T-helper 22 cell (primary cell): Measurements from ENCODE around the gene ABCA12.

Experiments used
- DNase-seq: peaks from one replicate; pipeline ENCODE4 v3.0.0-alpha.2; 2020; ENCODE audit warnings: low read depth

The ABCA12 gene

DNA sequence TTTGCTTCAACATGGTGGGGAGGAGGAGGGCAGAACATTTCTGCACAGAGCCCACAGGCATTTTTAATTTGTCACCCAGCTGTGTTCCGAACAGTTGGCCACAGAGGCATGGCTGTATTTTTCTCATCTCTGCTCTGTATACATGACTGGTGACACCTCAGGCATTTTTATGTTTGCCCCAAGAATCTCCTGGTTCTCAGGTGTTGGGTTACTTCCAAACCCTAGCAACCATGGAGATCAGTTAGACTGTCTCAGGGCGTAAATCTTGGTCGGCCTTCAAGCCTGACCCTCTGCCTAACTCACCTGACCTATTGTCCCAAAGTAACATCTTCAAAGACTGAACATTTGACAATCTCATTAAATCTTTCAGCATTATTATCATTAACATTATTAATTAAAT, 100.0 kb downstream of the ABCA12 start:
- no peak for DNase-seq

DNA sequence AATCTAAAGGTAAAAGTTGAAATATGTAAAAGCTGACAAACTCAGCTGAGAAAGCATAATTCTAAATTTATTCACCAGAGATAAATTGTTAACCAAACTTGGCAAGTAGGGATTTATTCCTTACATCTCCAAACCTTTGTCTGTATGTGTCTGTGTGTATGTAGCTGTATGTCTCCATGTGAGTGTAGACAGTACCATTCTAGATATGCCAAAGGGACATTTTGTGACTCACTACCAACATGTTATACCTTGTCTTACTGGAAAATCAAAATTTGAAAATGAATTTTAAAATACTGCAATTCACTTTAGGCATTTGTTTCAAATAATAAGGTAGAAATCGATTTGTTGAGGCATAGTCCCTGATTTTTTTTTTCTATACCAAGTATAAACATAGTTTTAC, 102.1 kb downstream of the ABCA12 start:
- DNase-seq = no peak

DNA sequence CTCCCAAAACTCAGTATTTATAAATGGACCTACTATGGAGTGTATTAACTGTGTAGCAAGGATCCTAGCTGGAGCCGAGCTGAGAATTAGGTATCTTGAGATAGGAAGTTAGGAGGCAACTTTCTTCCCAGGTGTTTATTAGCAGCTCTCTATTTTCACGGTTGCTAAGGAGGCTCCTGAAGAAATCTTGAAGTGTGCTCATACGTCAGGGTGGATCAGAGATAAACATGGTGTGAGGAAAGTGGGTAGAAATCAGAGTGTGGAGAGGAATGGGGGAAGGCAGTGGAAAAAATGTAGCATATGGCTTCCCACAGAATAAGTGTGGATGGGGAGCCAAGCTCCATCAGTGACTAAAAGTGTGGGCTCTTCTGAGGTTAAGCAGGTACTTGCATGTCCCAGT, 104.3 kb downstream of the ABCA12 start:
- DNase-seq = no peak

DNA sequence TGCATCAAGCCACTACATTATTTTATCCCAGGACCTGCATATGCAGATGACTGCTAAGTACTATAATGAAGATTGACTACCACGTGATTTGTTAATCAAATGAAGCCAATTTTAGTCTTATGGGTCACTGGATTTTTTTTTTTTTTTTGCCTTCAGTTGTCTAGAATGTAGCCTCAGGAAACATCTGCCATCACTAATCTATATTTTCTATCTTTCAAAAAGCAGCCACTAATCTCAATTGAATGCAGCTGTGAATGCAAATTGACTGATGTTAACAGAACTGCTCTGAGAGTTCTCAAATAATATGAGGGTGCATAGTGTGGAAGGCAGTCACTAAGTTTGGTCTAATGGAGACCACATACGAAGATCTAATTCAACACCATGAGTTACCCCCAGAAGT, 106.3 kb downstream of the ABCA12 start:
- no peak for DNase-seq

- no peak for DNase-seq
Measured at GRCh38 chr2:215031321-215031720, 107.1 kb downstream of the ABCA12 start.

- no peak for DNase-seq
Measured at GRCh38 chr2:215029936-215030335, 108.5 kb downstream of the ABCA12 start.

DNA sequence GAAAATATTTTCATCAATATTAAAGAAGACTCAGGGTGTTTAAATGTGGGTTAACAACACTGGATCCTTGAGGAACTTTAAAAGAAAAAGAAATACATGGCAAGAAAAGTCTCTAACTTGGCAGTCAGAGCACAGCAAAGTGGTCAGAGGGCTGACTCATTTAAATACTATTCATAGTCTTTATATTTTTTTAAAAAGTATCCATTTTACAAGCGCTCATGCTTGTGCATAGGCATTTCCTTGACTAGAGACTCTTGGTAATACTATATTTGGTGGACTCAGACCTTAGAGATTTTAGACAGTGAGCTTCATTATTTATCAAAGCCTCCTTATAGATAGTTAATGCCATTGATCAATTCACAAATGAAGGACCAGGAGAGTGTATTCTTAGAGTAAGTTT, 110.2 kb downstream of the ABCA12 start:
- DNase-seq = no peak

DNA sequence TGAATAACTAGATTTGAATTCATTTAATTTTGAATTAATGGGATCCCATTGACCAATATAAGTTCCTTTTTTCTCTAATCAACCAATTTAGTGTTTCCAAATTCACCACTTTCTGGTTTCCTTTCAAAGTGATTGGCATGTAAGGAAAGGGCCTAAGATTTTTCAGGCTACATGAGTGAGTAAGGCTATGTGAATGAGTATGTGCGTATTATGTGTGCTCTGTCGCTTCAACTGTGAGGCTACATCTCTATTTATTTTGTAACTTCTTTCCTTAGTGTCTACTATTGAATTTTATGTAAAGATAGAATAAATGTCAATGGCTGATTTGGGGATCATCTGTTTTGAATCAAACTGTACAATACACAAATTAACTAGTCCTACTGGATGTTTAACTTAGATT, 110.6 kb downstream of the ABCA12 start:
- no peak for DNase-seq

GRCh38 chr2:215022910-215023309, 115.5 kb downstream of the ABCA12 start:
- no peak for DNase-seq

- DNase-seq = no peak
Measured at GRCh38 chr2:215022418-215022817, 116.0 kb downstream of the ABCA12 start.

DNA sequence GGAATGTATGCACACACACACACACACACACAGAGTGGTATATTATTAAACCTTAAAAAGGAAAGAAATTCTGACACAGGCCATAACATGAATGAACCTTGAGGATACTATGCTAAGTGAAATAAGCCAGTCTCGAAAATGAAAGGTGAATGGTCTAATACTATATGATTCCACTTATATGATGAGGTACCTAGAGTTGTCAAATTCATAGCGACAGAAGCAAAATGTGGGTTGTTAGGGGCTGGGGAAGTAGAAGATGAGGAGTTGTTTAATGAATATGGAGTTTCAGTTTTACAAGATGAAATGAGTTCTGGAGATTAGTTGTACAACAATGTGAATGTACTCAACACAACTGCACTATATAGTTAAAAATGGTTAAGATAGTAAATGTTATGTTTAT, 118.1 kb downstream of the ABCA12 start:
- DNase-seq = no peak

DNA sequence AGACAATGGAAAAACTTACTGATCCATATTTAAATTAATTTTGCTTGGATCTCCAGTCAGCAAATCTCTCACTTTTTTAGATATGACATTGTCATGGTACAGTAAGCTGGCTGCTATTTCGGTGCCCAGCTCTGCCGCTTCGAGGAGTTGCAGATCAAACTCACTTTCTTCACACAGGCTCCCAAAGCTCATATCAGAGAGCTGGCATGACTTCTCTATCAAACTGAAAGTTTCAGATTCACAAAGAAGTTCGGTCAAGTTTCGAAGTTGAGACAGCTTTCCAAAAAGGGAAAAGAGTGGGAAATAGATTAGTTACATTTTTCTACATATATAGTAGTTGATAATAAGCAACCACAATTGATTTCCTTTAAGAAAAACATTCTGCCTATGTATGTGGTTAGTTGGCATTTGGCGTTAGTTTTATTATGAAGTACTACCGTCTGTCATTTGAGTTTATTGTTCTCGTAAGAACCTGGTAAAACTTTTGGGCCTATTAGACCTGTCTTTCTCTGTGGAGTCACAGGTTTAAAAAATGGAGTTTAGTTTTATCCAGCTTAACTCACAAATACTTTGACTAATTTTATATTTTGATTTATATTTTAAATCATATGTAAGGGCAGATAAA, 118.8 kb downstream of the ABCA12 start:
- no peak for DNase-seq

- DNase-seq = no peak
Measured at GRCh38 chr2:215019085-215019484, 119.3 kb downstream of the ABCA12 start.

- no peak for DNase-seq
Measured at GRCh38 chr2:215015421-215015820, 123.0 kb downstream of the ABCA12 start.

DNA sequence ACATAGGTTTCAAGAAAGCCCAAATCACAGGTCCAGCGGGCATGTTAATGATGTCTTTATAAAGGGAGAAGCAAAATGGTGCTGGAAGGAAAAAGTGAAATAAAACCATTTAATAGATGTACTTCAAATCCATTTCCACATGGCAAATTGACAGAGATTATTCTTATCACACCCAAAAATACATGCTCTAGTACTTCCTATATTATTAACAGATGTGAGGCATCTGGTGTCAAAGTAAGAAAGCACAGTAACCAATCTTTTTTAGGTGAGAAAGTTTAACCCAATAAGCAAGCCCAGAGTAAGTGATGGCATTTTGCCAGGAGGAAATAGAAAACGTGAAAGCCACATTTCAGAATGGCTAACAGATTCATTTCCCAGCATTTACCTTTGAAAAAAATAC, 128.0 kb downstream of the ABCA12 start:
- no peak for DNase-seq

- DNase-seq = no peak
Measured at GRCh38 chr2:215003001-215003400, 135.4 kb downstream of the ABCA12 start.

- no peak for DNase-seq
Measured at GRCh38 chr2:215002500-215002899, 135.9 kb downstream of the ABCA12 start.

DNA sequence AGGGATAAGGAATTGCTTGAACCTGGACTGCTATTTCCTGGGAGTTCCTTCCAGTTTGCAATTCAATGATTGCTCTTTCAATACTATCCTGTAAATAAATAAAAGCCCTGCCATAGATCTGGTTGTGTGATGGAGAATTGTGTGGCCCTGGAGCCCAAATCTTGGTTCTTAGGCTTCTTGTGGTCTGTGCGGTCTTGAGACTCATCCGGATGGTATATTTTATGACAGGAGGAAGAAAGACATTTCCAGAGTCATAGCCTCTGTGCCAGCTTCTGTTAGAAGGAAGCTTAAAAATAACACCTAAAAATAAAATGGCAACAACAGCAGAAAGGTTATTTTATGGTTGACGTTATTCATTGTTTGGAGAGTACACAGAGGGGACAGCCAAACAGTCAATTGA, 137.7 kb downstream of the ABCA12 start:
- no peak for DNase-seq

- DNase-seq = no peak
Measured at GRCh38 chr2:214995926-214996670, 142.3 kb downstream of the ABCA12 start.

GRCh38 chr2:214995409-214995808, 143.0 kb downstream of the ABCA12 start:
- DNase-seq = no peak

DNA sequence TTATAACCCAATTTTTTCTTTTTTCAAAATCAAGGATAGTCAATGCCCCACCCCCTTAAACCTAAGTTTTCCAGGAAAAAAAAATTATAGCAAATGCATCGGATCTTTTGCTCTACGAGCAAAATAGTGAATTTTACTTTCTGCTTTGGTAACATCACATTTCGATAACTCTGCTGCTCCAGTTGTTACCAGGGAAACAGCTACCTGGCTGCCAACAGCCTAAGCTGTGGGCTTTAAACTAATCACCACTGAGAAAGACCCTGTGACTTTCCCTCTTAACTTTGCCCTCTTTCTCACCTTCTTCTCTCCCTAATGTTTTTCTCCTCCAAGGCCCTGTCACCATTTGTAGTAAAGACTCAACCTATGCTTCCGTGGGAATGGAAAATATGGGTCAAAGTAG, 145.5 kb downstream of the ABCA12 start:
- no peak for DNase-seq

GRCh38 chr2:214989187-214989586, 149.2 kb downstream of the ABCA12 start:
- DNase-seq = no peak

- DNase-seq = no peak
Measured at GRCh38 chr2:214987261-214987660, 151.2 kb downstream of the ABCA12 start.

DNA sequence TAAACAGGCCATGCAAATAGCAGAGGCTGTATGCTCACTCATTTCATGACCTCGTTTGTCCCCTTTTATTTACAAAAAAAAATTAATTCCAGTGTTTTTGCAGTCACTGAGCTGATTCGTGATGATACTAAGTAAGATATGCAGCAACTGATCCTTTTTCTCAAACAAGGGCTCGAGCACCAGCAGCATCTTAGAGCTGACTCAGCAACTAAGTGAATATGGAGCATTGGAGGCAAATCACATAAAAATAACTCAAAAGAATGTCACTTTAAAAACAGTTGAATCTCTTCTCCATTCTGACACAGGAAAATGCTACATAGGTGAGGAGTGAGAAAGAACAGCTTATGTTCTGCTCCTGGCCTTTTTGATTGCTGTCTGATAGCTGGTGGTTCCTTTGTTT, 152.8 kb downstream of the ABCA12 start:
- DNase-seq = no peak
